ENCODE measurements around the gene USP48. TPM values are rescaled to one million over a fixed set of nuclear protein-coding genes. Genes with fewer than 3 reads are reported as not detected.

The USP48 gene
- total and polyA plus RNA-seq, 10 of the 15 experiments (the other 5 are each of a cell fraction or from before 2014, with no cell fraction given), result 21.2 to 115 (median 75.5) TPM

DNA sequence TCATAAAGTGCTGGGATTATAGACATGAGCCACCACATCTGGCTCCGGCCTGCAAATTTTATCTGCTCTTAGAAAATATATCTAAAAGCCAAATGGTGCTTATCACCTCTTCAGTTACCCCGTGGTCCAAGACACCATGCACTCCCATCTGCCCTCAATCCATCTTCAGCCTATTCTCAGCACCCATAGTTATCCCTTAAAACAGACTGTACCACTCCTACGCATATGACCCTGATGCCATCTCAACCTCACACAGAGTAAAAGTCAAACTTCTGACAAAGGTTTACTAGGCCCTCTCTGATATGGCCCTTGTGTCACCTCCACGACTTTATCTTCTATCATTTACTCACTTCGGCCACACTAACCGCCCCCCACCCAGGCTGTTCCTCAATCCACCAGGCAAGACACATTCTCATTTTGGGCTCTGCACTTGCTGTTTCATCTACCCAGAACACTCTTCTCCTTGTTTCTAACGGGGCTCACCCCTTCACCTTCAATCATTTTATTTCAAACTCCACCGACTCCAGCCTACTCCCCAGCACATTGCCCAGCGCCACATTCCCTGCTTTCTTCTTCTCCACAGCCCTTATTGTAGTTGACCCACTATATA, 33.0 kb downstream of the USP48 start (continued):
- TF ChIP-seq GABPA (IDR thresholded peaks at IDR 0.05; ENCODE audit: low read depth), result no peak
- TF ChIP-seq, protein P1, sequence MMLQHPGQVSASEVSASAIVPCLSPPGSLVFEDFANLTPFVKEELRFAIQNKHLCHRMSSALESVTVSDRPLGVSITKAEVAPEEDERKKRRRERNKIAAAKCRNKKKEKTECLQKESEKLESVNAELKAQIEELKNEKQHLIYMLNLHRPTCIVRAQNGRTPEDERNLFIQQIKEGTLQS (IDR thresholded peaks at IDR 0.05; ENCODE audit: borderline replicate concordance, extremely low read depth, low read depth, low read length), result no peak
- TF ChIP-seq, protein P2, sequence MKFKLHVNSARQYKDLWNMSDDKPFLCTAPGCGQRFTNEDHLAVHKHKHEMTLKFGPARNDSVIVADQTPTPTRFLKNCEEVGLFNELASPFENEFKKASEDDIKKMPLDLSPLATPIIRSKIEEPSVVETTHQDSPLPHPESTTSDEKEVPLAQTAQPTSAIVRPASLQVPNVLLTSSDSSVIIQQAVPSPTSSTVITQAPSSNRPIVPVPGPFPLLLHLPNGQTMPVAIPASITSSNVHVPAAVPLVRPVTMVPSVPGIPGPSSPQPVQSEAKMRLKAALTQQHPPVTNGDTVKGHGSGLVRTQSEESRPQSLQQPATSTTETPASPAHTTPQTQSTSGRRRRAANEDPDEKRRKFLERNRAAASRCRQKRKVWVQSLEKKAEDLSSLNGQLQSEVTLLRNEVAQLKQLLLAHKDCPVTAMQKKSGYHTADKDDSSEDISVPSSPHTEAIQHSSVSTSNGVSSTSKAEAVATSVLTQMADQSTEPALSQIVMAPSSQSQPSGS (IDR thresholded peaks at IDR 0.05; ENCODE audit: low read length), result no peak

DNA sequence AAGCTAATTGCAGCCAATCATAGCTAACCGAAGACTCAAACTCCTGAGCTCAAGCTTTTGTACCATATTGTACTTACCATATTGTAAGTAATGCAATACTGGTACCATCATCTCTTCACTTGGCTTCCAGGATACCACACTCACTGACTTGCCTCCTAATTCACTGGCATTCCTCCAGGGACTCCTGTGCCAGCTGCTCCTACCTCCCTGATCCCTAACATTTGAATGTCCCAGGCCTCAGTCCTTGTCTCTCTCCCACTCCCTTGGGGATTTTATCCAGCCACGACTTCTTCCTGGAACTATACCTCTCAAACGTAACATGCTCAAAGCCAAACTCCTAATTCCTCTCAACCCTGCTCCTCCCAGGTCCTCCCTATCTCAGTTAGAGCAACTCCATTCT, 33.8 kb downstream of the USP48 start:
- Histone ChIP-seq H3K79me2 (ENCODE audit: control insufficient read depth, insufficient read depth, low read length) (peaks cover 15% of the 10 kb centered on the region), H3K4me1 (ENCODE audit: control insufficient read depth, insufficient read depth, low read length) (no peaks in the 10 kb centered on the region), H3K27me3 (replicated peaks in 1 of 2; ENCODE audit: control insufficient read depth in 2 of 2, insufficient read depth in 2 of 2, low read length in 1 of 2) (no peaks in the 10 kb centered on the region), H3K4me2 (ENCODE audit: control insufficient read depth, insufficient read depth) (no peak overlapping the region), H2AFZ (ENCODE audit: control insufficient read depth, low read depth, low read length) (no peak overlapping the region), H3K9me3 (replicated peaks; ENCODE audit: control insufficient read depth, insufficient read depth, low read length) (no peaks in the 10 kb centered on the region), H3K27ac (ENCODE audit: control insufficient read depth, insufficient read depth) (no peak overlapping the region), H4K20me1 (ENCODE audit: control insufficient read depth, insufficient read depth) (no peaks in the 10 kb centered on the region), H3K4me3 (no peak overlapping the region), H3K9ac (ENCODE audit: control insufficient read depth, insufficient read depth, low read length) (no peak overlapping the region), H3K36me3 (ENCODE audit: control insufficient read depth in 2 of 2, insufficient read depth in 2 of 2, low read length in 1 of 2) (peaks cover 7 to 26% of the 10 kb centered on the region in 2 experiments; a peak in 3 of 4 replicates)
- no peak for TF ChIP-seq YBX1 (IDR thresholded peaks at IDR 0.05)
- no peak for TF ChIP-seq SRF (IDR thresholded peaks at IDR 0.05; ENCODE audit: low read depth in 2 of 2, low read length in 2 of 2)
- peak; percentile 55; the same call in 1 of the 2 replicates for TF ChIP-seq POLR2AphosphoS5 (IDR thresholded peaks at IDR 0.05; ENCODE audit: low read length)
- no peak for TF ChIP-seq ZNF207 (IDR thresholded peaks at IDR 0.05; ENCODE audit: borderline replicate concordance)
- no peak for TF ChIP-seq TARDBP (IDR thresholded peaks at IDR 0.05; ENCODE audit: borderline replicate concordance)
- FAIRE-seq (no peak), ATAC-seq (no peak), DNase-seq (ENCODE audit: low read depth, low spot score) (no peak)
- intact Hi-C loops (cut with micrococcal nuclease; ENCODE audit: unreplicated experiment) (no loop called here), in situ Hi-C loops (cut with MboI) (no loop called here)
- BruUV-seq (replicated peaks), result no TSS peak
- RAD21 ChIA-PET (ENCODE audit: unreplicated experiment), result no interaction called here
- WGBS (ENCODE audit: insufficient coverage, insufficient replicate concordance, low lambda C conversion rate, missing lambda C conversion rate), result 65% methylated on average over 3 of the region's 3 CpGs
- POLR2A ChIA-PET, result interaction anchor here (1.7 kb wide), 1 partner anchor 33 kb away, joined by 5 read pairs; no protein-coding TSS in a partner anchor
- SMC1A ChIA-PET (ENCODE audit: uncharacterized antibody, unreplicated experiment), result interaction anchor here (1.0 to 1.5 kb wide), 7 partner anchors 12 to 35 kb away, joined by 3 to 4 read pairs (median 3); no protein-coding TSS in a partner anchor
- CTCF ChIA-PET, result interaction anchor here (1.2 to 1.6 kb wide), 3 partner anchors 21 to 133 kb away, joined by 3 to 7 read pairs (median 4); partner anchors contain the start of gene USP48

Measured in GM12878 (cell line).